ENCODE measurements around the gene CAST.

DNA sequence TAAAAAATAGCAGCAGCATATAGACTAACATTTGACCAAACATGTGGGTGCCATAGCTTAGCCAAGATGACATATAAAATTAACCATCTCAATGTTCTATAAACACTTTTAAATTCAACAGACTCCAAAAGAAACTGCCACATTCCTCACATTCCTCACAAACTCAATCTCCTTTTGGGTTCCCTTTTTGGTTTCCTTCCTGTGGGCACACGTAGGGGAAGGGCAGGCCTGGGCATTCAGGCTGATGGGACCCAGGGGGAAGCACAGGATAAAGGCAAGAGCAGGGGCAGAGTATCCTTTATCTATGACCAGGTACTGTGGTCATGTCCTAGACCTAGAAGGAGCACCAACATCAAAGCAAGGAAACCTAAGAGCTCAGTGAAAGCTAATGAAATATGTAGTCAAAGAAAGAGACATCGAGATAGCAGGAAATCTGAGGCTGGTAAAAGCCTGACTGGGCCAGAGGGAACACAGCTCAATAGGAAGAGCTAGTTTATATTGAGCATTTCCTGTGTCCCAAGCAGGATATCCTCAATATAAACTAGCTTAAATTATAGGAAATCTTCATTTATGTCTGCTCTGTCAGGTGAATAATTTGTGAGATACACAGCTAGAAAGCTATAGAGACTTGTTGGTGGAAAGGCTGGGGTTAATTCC lies 159.2 kb downstream of the CAST start:
- TF ChIP-seq, protein P1, sequence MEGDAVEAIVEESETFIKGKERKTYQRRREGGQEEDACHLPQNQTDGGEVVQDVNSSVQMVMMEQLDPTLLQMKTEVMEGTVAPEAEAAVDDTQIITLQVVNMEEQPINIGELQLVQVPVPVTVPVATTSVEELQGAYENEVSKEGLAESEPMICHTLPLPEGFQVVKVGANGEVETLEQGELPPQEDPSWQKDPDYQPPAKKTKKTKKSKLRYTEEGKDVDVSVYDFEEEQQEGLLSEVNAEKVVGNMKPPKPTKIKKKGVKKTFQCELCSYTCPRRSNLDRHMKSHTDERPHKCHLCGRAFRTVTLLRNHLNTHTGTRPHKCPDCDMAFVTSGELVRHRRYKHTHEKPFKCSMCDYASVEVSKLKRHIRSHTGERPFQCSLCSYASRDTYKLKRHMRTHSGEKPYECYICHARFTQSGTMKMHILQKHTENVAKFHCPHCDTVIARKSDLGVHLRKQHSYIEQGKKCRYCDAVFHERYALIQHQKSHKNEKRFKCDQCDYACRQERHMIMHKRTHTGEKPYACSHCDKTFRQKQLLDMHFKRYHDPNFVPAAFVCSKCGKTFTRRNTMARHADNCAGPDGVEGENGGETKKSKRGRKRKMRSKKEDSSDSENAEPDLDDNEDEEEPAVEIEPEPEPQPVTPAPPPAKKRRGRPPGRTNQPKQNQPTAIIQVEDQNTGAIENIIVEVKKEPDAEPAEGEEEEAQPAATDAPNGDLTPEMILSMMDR (conservative IDR thresholded peaks at IDR 0.05; ENCODE audit: low read length): no peak
- TF ChIP-seq EZH2phosphoT487 (IDR thresholded peaks at IDR 0.05; ENCODE audit: borderline replicate concordance, low read depth, low read length): no peak

Data from OCI-LY7 (cell line).